ENCODE data around the gene BBLN. TPM values are rescaled to one million over a fixed set of nuclear protein-coding genes. Genes with fewer than 3 reads are reported as not detected.

Gene BBLN
- total RNA-seq, 1 experiment from 2014 or later: 154 TPM

- no peaks in the 10 kb centered on the region for H3K79me2 ChIP-seq (ENCODE audit: low read depth)
- H3F3A ChIP-seq (ENCODE audit: insufficient read depth, low read depth): peaks cover 9% of the 10 kb centered on the region
- H3K27me3 ChIP-seq (ENCODE audit: insufficient read depth, low read depth): no peaks in the 10 kb centered on the region
- no peak overlapping the region for H3K4me2 ChIP-seq
- TF ChIP-seq EZH2 (IDR thresholded peaks at IDR 0.05; ENCODE audit: low read depth) (no peak), CTCF (conservative IDR thresholded peaks at IDR 0.05) (no peak)
- CTCF ChIA-PET: no interaction called here
- H3K4me1 ChIP-seq (replicated peaks; ENCODE audit: insufficient read depth): peaks cover 18% of the 10 kb centered on the region
- no peak overlapping the region for H3K27ac ChIP-seq
- no peak overlapping the region for H2AFZ ChIP-seq
- POLR2A ChIA-PET (ENCODE audit: unreplicated experiment): no interaction called here
- BruUV-seq (replicated peaks): TSS peak; percentile 19
- DNase-seq: no peak
- no peaks in the 10 kb centered on the region for H4K20me1 ChIP-seq (ENCODE audit: insufficient read depth)
- peaks cover 29% of the 10 kb centered on the region; the same call in 1 of the 2 replicates for H3K36me3 ChIP-seq (ENCODE audit: low read depth)
- no peaks in the 10 kb centered on the region for H3K9me2 ChIP-seq (ENCODE audit: insufficient read depth)
- intact Hi-C loops (cut with micrococcal nuclease; ENCODE audit: unreplicated experiment): no loop called here
- no peak overlapping the region for H3K4me3 ChIP-seq
- H3K9me3 ChIP-seq (ENCODE audit: insufficient read depth, low read depth): no peaks in the 10 kb centered on the region
These were observed 18.9 kb downstream of the BBLN start for GRCh38 chr9:128178806-128179431.

- no peaks in the 10 kb centered on the region for H3K79me2 ChIP-seq (ENCODE audit: low read depth)
- H3K27me3 ChIP-seq (ENCODE audit: insufficient read depth, low read depth): no peaks in the 10 kb centered on the region
- H3K27ac ChIP-seq: no peak overlapping the region
- no peak overlapping the region for H2AFZ ChIP-seq
- no peak for DNase-seq
- ChIA-PET POLR2A (ENCODE audit: unreplicated experiment) (no interaction called here), CTCF (no interaction called here)
- H3K9me2 ChIP-seq (ENCODE audit: insufficient read depth): no peaks in the 10 kb centered on the region
- BruUV-seq (replicated peaks): no TSS peak
- H3K36me3 ChIP-seq (ENCODE audit: low read depth): peaks cover 20% of the 10 kb centered on the region; the same call in 1 of the 2 replicates
- H4K20me1 ChIP-seq (ENCODE audit: insufficient read depth): no peaks in the 10 kb centered on the region
- no peak overlapping the region for H3K4me2 ChIP-seq
- intact Hi-C loops (cut with micrococcal nuclease; ENCODE audit: unreplicated experiment): no loop called here
- TF ChIP-seq CTCF (conservative IDR thresholded peaks at IDR 0.05): no peak
- no peak for TF ChIP-seq EZH2 (IDR thresholded peaks at IDR 0.05; ENCODE audit: low read depth)
- H3K4me1 ChIP-seq (replicated peaks; ENCODE audit: insufficient read depth): peaks cover 18% of the 10 kb centered on the region
- no peaks in the 10 kb centered on the region for H3K9me3 ChIP-seq (ENCODE audit: insufficient read depth, low read depth)
- H3F3A ChIP-seq (ENCODE audit: insufficient read depth, low read depth): peaks cover 12% of the 10 kb centered on the region
- no peak overlapping the region for H3K4me3 ChIP-seq
These were observed 19.9 kb downstream of the BBLN start for GRCh38 chr9:128180001-128180400.

- CTCF ChIA-PET: no interaction called here
- no peak overlapping the region for H3K4me2 ChIP-seq
These were observed 20.4 kb downstream of the BBLN start for GRCh38 chr9:128180447-128180846.

More at GRCh38 chr9:128180447-128180846, 20.4 kb downstream of the BBLN start:
- POLR2A ChIA-PET (ENCODE audit: unreplicated experiment): no interaction called here
- Histone ChIP-seq H2AFZ (no peak overlapping the region), H3F3A (ENCODE audit: insufficient read depth, low read depth) (peaks cover 12% of the 10 kb centered on the region), H3K4me1 (replicated peaks; ENCODE audit: insufficient read depth) (peaks cover 18% of the 10 kb centered on the region), H3K4me3 (no peak overlapping the region), H3K27me3 (ENCODE audit: insufficient read depth, low read depth) (no peaks in the 10 kb centered on the region), H3K79me2 (ENCODE audit: low read depth) (no peaks in the 10 kb centered on the region), H3K36me3 (ENCODE audit: low read depth) (peaks cover 19% of the 10 kb centered on the region; the same call in 1 of the 2 replicates), H3K9me2 (ENCODE audit: insufficient read depth) (no peaks in the 10 kb centered on the region), H4K20me1 (ENCODE audit: insufficient read depth) (no peaks in the 10 kb centered on the region), H3K27ac (no peak overlapping the region), H3K9me3 (ENCODE audit: insufficient read depth, low read depth) (no peaks in the 10 kb centered on the region)
- no TSS peak for BruUV-seq (replicated peaks)
- TF ChIP-seq CTCF (conservative IDR thresholded peaks at IDR 0.05) (no peak), EZH2 (IDR thresholded peaks at IDR 0.05; ENCODE audit: low read depth) (no peak)
- no peak for DNase-seq
- intact Hi-C loops (cut with micrococcal nuclease; ENCODE audit: unreplicated experiment): no loop called here

Data from PC-9 (cell line).